DOHH2 (cell line): ENCODE results near the gene KIAA1328.

ENCODE experiments used
- EZH2phosphoT487 ChIP-seq: fragments of 200-600 bp; sonication (generic); IDR thresholded peaks from 2 replicates; pipeline ENCODE4 v1.6.1; 2017; ENCODE audit warnings: borderline replicate concordance, mild to moderate bottlenecking, antibody characterized with exemption, low read length, moderate library complexity, mixed read lengths
- TF ChIP-seq, protein P1 (sequence below): fragments of 200-600 bp; sonication (generic); IDR thresholded peaks from one replicate; pipeline ENCODE4 v1.5.1; 2014; ENCODE audit warnings: antibody characterized with exemption, mild to moderate bottlenecking, low read depth, low read length; ENCODE audit not compliant: poor library complexity, severe bottlenecking

DNA sequence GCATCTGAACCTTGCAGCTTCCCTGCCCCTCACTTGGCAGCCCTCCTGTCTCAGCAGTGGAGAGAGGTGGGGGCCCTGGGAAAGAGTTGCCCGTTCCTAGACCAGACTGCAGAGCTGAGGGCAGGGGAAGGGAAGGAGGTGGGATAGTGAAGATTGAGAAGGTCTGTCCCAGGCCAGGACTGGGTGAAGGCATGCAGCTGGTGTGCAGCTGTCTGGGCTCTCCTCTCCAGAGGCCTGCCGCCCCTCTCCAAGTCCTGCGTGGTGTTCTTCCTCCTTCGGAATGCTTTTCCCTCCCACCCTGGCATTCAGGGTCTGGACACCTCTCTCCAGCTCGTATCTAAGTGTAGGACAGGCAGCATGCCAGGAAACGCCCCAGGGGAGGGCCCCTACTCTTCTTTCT, 413.2 kb downstream of the KIAA1328 start:
- TF ChIP-seq, protein P1, sequence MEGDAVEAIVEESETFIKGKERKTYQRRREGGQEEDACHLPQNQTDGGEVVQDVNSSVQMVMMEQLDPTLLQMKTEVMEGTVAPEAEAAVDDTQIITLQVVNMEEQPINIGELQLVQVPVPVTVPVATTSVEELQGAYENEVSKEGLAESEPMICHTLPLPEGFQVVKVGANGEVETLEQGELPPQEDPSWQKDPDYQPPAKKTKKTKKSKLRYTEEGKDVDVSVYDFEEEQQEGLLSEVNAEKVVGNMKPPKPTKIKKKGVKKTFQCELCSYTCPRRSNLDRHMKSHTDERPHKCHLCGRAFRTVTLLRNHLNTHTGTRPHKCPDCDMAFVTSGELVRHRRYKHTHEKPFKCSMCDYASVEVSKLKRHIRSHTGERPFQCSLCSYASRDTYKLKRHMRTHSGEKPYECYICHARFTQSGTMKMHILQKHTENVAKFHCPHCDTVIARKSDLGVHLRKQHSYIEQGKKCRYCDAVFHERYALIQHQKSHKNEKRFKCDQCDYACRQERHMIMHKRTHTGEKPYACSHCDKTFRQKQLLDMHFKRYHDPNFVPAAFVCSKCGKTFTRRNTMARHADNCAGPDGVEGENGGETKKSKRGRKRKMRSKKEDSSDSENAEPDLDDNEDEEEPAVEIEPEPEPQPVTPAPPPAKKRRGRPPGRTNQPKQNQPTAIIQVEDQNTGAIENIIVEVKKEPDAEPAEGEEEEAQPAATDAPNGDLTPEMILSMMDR = no peak
- no peak for TF ChIP-seq EZH2phosphoT487
